Trophoblast cell (in vitro differentiated cells and primary cell): ENCODE data around the gene RPS24.
"Not testable (repeated sequence)": the region's sequence is repeated elsewhere in the genome, so short reads cannot be mapped to it uniquely, and the experiment has no call there.

Experiments used
- DNase-seq, 2 donors: peaks; one replicate each; pipeline ENCODE4 v3.0.0-alpha.2; 2016
- H2AFZ ChIP-seq: 2 replicates; pipeline ENCODE4 v1.6.1; 2013; ENCODE audit warnings: low read length, moderate library complexity, mild to moderate bottlenecking; ENCODE audit not compliant: insufficient read depth, poor library complexity
- H2AK5ac ChIP-seq: 2 replicates; pipeline ENCODE4 v1.6.1; 2013; ENCODE audit warnings: mild to moderate bottlenecking, low read length
- H2BK120ac ChIP-seq: 2 replicates; pipeline ENCODE4 v1.6.1; 2013; ENCODE audit warnings: low read length, mild to moderate bottlenecking, moderate library complexity; ENCODE audit not compliant: insufficient read depth, poor library complexity
- H2BK12ac ChIP-seq: 2 replicates; pipeline ENCODE4 v1.6.1; 2013; ENCODE audit warnings: mild to moderate bottlenecking, low read length, moderate library complexity
- H2BK5ac ChIP-seq: 2 replicates; pipeline ENCODE4 v1.6.1; 2013; ENCODE audit warnings: low read length, low read depth, moderate library complexity, mild to moderate bottlenecking; ENCODE audit not compliant: poor library complexity
- H3K14ac ChIP-seq: 2 replicates; pipeline ENCODE4 v1.6.1; 2013; ENCODE audit warnings: mild to moderate bottlenecking, low read length
- H3K18ac ChIP-seq: 2 replicates; pipeline ENCODE4 v1.6.1; 2013; ENCODE audit warnings: mild to moderate bottlenecking, low read length
- H3K23ac ChIP-seq: 2 replicates; pipeline ENCODE4 v1.6.1; 2013; ENCODE audit warnings: low read length
- H3K27ac ChIP-seq: 2 replicates; pipeline ENCODE4 v1.5.1; 2013; ENCODE audit warnings: low read depth, mild to moderate bottlenecking, inconsistent platforms, low read length, moderate library complexity
- H3K27me3 ChIP-seq: 2 replicates; pipeline ENCODE4 v1.6.1; 2013; ENCODE audit warnings: inconsistent platforms, mild to moderate bottlenecking, low read length, moderate library complexity; ENCODE audit not compliant: insufficient read depth
- H3K36me3 ChIP-seq, 2 experiments: 1 replicate in 1 of 2; 2 replicates in 1 of 2; pipeline ENCODE4 v1.6.1; 2013; ENCODE audit warnings: low read length in 2 of 2, mild to moderate bottlenecking in 2 of 2, moderate library complexity in 1 of 2; ENCODE audit not compliant: insufficient read depth in 2 of 2, control insufficient read depth in 1 of 2
- H3K4ac ChIP-seq: 2 replicates; pipeline ENCODE4 v1.6.1; 2013; ENCODE audit warnings: low read depth, mild to moderate bottlenecking, low read length, moderate library complexity
- H3K4me1 ChIP-seq, 2 experiments: 1 replicate in 1 of 2; 2 replicates in 1 of 2; pipeline ENCODE4 v1.6.1; 2013; ENCODE audit warnings: low read length in 2 of 2, mild to moderate bottlenecking in 2 of 2, moderate library complexity in 1 of 2; ENCODE audit not compliant: insufficient read depth in 2 of 2, control insufficient read depth in 1 of 2
- H3K4me2 ChIP-seq: 2 replicates; pipeline ENCODE4 v1.6.1; 2013; ENCODE audit warnings: inconsistent platforms, mild to moderate bottlenecking, low read length, moderate library complexity
- H3K4me3 ChIP-seq: 2 replicates; pipeline ENCODE4 v1.5.1; 2013; ENCODE audit warnings: mild to moderate bottlenecking, low read depth, low read length, inconsistent platforms
- H3K79me1 ChIP-seq: one replicate; pipeline ENCODE4 v1.6.1; 2013; ENCODE audit warnings: low read length
- H3K79me2 ChIP-seq: 2 replicates; pipeline ENCODE4 v1.6.1; 2013; ENCODE audit warnings: low read length, mild to moderate bottlenecking; ENCODE audit not compliant: control insufficient read depth, insufficient read depth, poor library complexity
- H3K9ac ChIP-seq: 2 replicates; pipeline ENCODE4 v1.6.1; 2013; ENCODE audit warnings: mild to moderate bottlenecking, low read length
- H3K9me3 ChIP-seq: 2 replicates; pipeline ENCODE4 v1.6.1; 2013; ENCODE audit warnings: low read depth, mild to moderate bottlenecking, control low read depth, inconsistent platforms, low read length; ENCODE audit not compliant: insufficient read depth
- H4K12ac ChIP-seq: 2 replicates; pipeline ENCODE4 v1.6.1; 2013; ENCODE audit warnings: low read depth, mild to moderate bottlenecking, low read length, moderate library complexity
- H4K8ac ChIP-seq: 2 replicates; pipeline ENCODE4 v1.6.1; 2013; ENCODE audit warnings: low read depth, mild to moderate bottlenecking, low read length, moderate library complexity
- H4K91ac ChIP-seq: one replicate; pipeline ENCODE4 v1.6.1; 2013; ENCODE audit warnings: low read depth, mild to moderate bottlenecking, low read length, moderate library complexity
- WGBS: extraction: QIAGEN DNeasy Blood & Tissue Kit; methylation state at CpG from one replicate; pipeline ENCODE4 v1.1.7; 2013; ENCODE audit warnings: missing lambda C conversion rate; ENCODE audit not compliant: insufficient read length, insufficient coverage; ENCODE audit errors: extremely low coverage; 5-methylcytosine and 5-hydroxymethylcytosine counted together

The RPS24 gene

GRCh38 chr10:78071140-78071856 is 37.6 kb downstream of the RPS24 start:
- no peaks in the 10 kb centered on the region for H3K27me3 ChIP-seq
- H2BK12ac ChIP-seq: no peak overlapping the region
- H3K4me1 ChIP-seq: no peaks in the 10 kb centered on the region
- no peak overlapping the region for H2AK5ac ChIP-seq
- no peak overlapping the region for H3K18ac ChIP-seq
- no peak overlapping the region for H4K12ac ChIP-seq
- no peaks in the 10 kb centered on the region for H3K36me3 ChIP-seq
- no peak overlapping the region for H2AFZ ChIP-seq
- no peak overlapping the region for H2BK120ac ChIP-seq
- H3K4me2 ChIP-seq: no peak overlapping the region
- no peak overlapping the region for H3K23ac ChIP-seq
- no CpG with 5 or more reads among the region's 4 CpGs for WGBS
- H2BK5ac ChIP-seq: no peak overlapping the region
- H3K14ac ChIP-seq: no peak overlapping the region
- H3K4ac ChIP-seq: no peak overlapping the region
- no peak overlapping the region for H3K9ac ChIP-seq
- peaks cover under 1% of the 10 kb centered on the region for H3K9me3 ChIP-seq
- no peak overlapping the region for H3K4me3 ChIP-seq
- H3K27ac ChIP-seq: no peak overlapping the region
- H3K79me1 ChIP-seq: no peaks in the 10 kb centered on the region
- no peak overlapping the region for H4K91ac ChIP-seq
- no peaks in the 10 kb centered on the region for H3K79me2 ChIP-seq
- no peak overlapping the region for H4K8ac ChIP-seq
- no peak for DNase-seq

GRCh38 chr10:78071857-78072179 is 38.2 kb downstream of the RPS24 start:
- Histone ChIP-seq H3K4me2 (no peak overlapping the region), H3K23ac (no peak overlapping the region), H3K18ac (no peak overlapping the region), H2BK12ac (no peak overlapping the region), H3K36me3 (no peaks in the 10 kb centered on the region), H4K12ac (no peak overlapping the region), H3K9ac (no peak overlapping the region), H4K91ac (no peak overlapping the region), H2BK5ac (no peak overlapping the region), H2AK5ac (no peak overlapping the region), H3K4me3 (no peak overlapping the region), H4K8ac (no peak overlapping the region), H3K27ac (no peak overlapping the region), H3K4me1 (no peaks in the 10 kb centered on the region), H3K14ac (no peak overlapping the region), H3K9me3 (peaks cover 2% of the 10 kb centered on the region), H3K27me3 (no peaks in the 10 kb centered on the region), H3K79me1 (no peaks in the 10 kb centered on the region), H3K4ac (no peak overlapping the region), H3K79me2 (no peaks in the 10 kb centered on the region), H2AFZ (no peak overlapping the region), H2BK120ac (no peak overlapping the region)
- no CpG with 5 or more reads among the region's 4 CpGs for WGBS
- DNase-seq: no peak

DNA sequence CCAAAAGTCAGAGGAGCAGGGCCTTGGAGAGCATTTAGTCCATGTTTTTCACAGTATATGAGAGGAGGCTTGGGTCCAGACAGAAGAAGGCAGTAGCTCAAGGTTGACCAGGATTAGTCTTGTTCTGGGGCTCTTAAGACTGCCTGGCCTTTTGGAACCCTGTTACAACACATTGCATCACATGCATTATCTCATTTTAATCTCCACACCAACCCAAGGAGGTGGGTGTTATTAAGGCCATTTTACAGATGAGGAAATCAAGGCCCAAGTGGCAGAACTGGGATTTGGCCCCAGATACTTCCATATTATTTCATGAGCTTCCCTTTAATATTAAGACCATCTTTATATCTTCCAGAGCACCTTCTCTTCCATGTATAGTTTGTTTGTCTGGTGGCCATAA is 38.8 kb downstream of the RPS24 start:
- H3K36me3 ChIP-seq: no peaks in the 10 kb centered on the region
- H3K27ac ChIP-seq: no peak overlapping the region
- H3K4ac ChIP-seq: no peak overlapping the region
- H4K8ac ChIP-seq: no peak overlapping the region
- H3K4me1 ChIP-seq: no peaks in the 10 kb centered on the region
- H3K23ac ChIP-seq: no peak overlapping the region
- no peak overlapping the region for H4K91ac ChIP-seq
- H3K9ac ChIP-seq: no peak overlapping the region
- no peak for DNase-seq
- no peaks in the 10 kb centered on the region for H3K79me1 ChIP-seq
- no peaks in the 10 kb centered on the region for H3K79me2 ChIP-seq
- no peaks in the 10 kb centered on the region for H3K27me3 ChIP-seq
- peaks cover 3% of the 10 kb centered on the region for H3K9me3 ChIP-seq
- H2BK120ac ChIP-seq: no peak overlapping the region
- no peak overlapping the region for H4K12ac ChIP-seq
- H3K18ac ChIP-seq: no peak overlapping the region
- no peak overlapping the region for H2BK12ac ChIP-seq
- no peak overlapping the region for H2AK5ac ChIP-seq
- H3K14ac ChIP-seq: no peak overlapping the region
- H3K4me2 ChIP-seq: no peak overlapping the region
- H3K4me3 ChIP-seq: no peak overlapping the region
- no peak overlapping the region for H2BK5ac ChIP-seq
- H2AFZ ChIP-seq: no peak overlapping the region

GRCh38 chr10:78075806-78076205 is 42.1 kb downstream of the RPS24 start:
- not testable (repeated sequence) for H3K36me3 ChIP-seq, H3K23ac ChIP-seq, H3K4me1 ChIP-seq, H2BK5ac ChIP-seq, H3K27me3 ChIP-seq, H2AK5ac ChIP-seq, H2BK120ac ChIP-seq, H3K14ac ChIP-seq, H3K4me2 ChIP-seq, H3K79me2 ChIP-seq, H3K79me1 ChIP-seq, H3K4ac ChIP-seq, H2AFZ ChIP-seq, H4K12ac ChIP-seq, H3K4me3 ChIP-seq, H3K27ac ChIP-seq, H4K91ac ChIP-seq, H2BK12ac ChIP-seq, H3K9ac ChIP-seq, DNase-seq, H4K8ac ChIP-seq, H3K9me3 ChIP-seq, H3K18ac ChIP-seq
- WGBS: no CpG with 5 or more reads among the region's 29 CpGs
